ENCODE results near the gene MAJIN.

- no peak for TF ChIP-seq CTCF (IDR thresholded peaks at IDR 0.05)
- TF ChIP-seq POLR2AphosphoS5 (IDR thresholded peaks at IDR 0.05): no peak
- TF ChIP-seq EP300 (IDR thresholded peaks at IDR 0.05): no peak
Observed at GRCh38 chr11:64963072-64963631, 8.8 kb downstream of the MAJIN start.
